Loucy (cell line): ENCODE measurements around the gene MTMR3.

ENCODE experiments used
- H2AFZ ChIP-seq: fragments of 200-600 bp; sonication (generic); 2 replicates; pipeline ENCODE4 v1.6.0; 2016; ENCODE audit warnings: antibody characterized with exemption, mild to moderate bottlenecking, low read length, moderate library complexity
- H3F3A ChIP-seq: fragments of 200-600 bp; 2 replicates; pipeline ENCODE4 v1.6.0; 2016; ENCODE audit warnings: antibody characterized with exemption, low read depth, mild to moderate bottlenecking
- H3K27me3 ChIP-seq: fragments of 200-600 bp; sonication (generic); 2 replicates; pipeline ENCODE4 v1.6.1; 2014; ENCODE audit warnings: low read length, mild to moderate bottlenecking; ENCODE audit not compliant: insufficient read depth, poor library complexity, severe bottlenecking
- H3K36me3 ChIP-seq: fragments of 200-600 bp; sonication (generic); 2 replicates; pipeline ENCODE4 v1.6.1; 2016; ENCODE audit warnings: low read length; ENCODE audit not compliant: insufficient read depth
- H3K4me1 ChIP-seq: fragments of 200-600 bp; sonication (generic); 2 replicates; pipeline ENCODE4 v1.5.1; 2014; ENCODE audit warnings: low read length, mild to moderate bottlenecking; ENCODE audit not compliant: insufficient read depth, poor library complexity, severe bottlenecking
- H3K4me2 ChIP-seq: fragments of 200-600 bp; sonication (generic); 2 replicates; pipeline ENCODE4 v1.6.0; 2014; ENCODE audit warnings: antibody characterized with exemption, low read length, low read depth, mild to moderate bottlenecking; ENCODE audit not compliant: poor library complexity, severe bottlenecking
- H3K4me3 ChIP-seq: fragments of 200-600 bp; sonication (generic); 2 replicates; pipeline ENCODE4 v1.5.1; 2014; ENCODE audit warnings: low read length, mild to moderate bottlenecking, mixed read lengths; ENCODE audit not compliant: poor library complexity, severe bottlenecking
- H3K79me2 ChIP-seq: fragments of 200-600 bp; sonication (generic); 2 replicates; pipeline ENCODE4 v1.6.1; 2014; ENCODE audit warnings: low read length; ENCODE audit not compliant: insufficient read depth
- H3K9ac ChIP-seq: fragments of 200-600 bp; sonication (generic); 2 replicates; pipeline ENCODE4 v1.6.0; 2014; ENCODE audit warnings: mild to moderate bottlenecking, low read depth, low read length, moderate library complexity; ENCODE audit not compliant: poor library complexity, severe bottlenecking
- H3K9me2 ChIP-seq: fragments of 200-600 bp; sonication (generic); replicated peaks from 2 replicates; pipeline ENCODE4 v1.6.1; 2016; ENCODE audit warnings: low read depth, low read length, mixed read lengths
- H3K9me3 ChIP-seq: fragments of 200-600 bp; sonication (generic); 2 replicates; pipeline ENCODE4 v1.6.1; 2014; ENCODE audit warnings: mild to moderate bottlenecking, antibody characterized with exemption, low read length, low read depth; ENCODE audit not compliant: insufficient read depth
- H4K20me1 ChIP-seq: fragments of 200-600 bp; sonication (generic); 2 replicates; pipeline ENCODE4 v1.6.0; 2014; ENCODE audit warnings: antibody characterized with exemption, low read length, mild to moderate bottlenecking; ENCODE audit not compliant: insufficient read depth, poor library complexity, severe bottlenecking
- CTCF ChIP-seq: fragments of 200-600 bp; sonication (generic); conservative IDR thresholded peaks from 2 replicates; pipeline ENCODE4 v1.5.1; 2014; ENCODE audit warnings: mild to moderate bottlenecking, antibody characterized with exemption, low read length
- EZH2phosphoT487 ChIP-seq: fragments of 200-600 bp; IDR thresholded peaks from 2 replicates; pipeline ENCODE4 v1.6.1; 2018; ENCODE audit warnings: antibody characterized with exemption, mild to moderate bottlenecking, moderate library complexity, borderline replicate concordance

MTMR3 gene

GRCh38 chr22:29979777-29980321 is 96.9 kb downstream of the MTMR3 start:
- Histone ChIP-seq H3F3A (no peaks in the 10 kb centered on the region), H3K79me2 (no peaks in the 10 kb centered on the region), H3K27me3 (no peaks in the 10 kb centered on the region), H4K20me1 (no peaks in the 10 kb centered on the region), H3K4me2 (no peak overlapping the region), H3K4me3 (no peak overlapping the region), H3K9me3 (no peaks in the 10 kb centered on the region), H3K9ac (no peak overlapping the region), H3K9me2 (no peaks in the 10 kb centered on the region), H3K36me3 (peaks cover 28% of the 10 kb centered on the region), H2AFZ (no peak overlapping the region), H3K4me1 (no peaks in the 10 kb centered on the region)
- TF ChIP-seq EZH2phosphoT487 (no peak), CTCF (no peak)

GRCh38 chr22:29983296-29983917 is 100.4 kb downstream of the MTMR3 start:
- Histone ChIP-seq H3K9me2 (no peaks in the 10 kb centered on the region), H3K4me1 (no peaks in the 10 kb centered on the region), H3K9ac (no peak overlapping the region), H2AFZ (no peak overlapping the region), H3K9me3 (no peaks in the 10 kb centered on the region), H3F3A (no peaks in the 10 kb centered on the region), H3K79me2 (no peaks in the 10 kb centered on the region), H3K27me3 (no peaks in the 10 kb centered on the region), H3K36me3 (peaks cover 28% of the 10 kb centered on the region), H4K20me1 (no peaks in the 10 kb centered on the region), H3K4me3 (no peak overlapping the region), H3K4me2 (no peak overlapping the region)
- TF ChIP-seq CTCF = no peak

GRCh38 chr22:29985912-29986311 is 102.9 kb downstream of the MTMR3 start:
- H3K9ac ChIP-seq = no peak overlapping the region
- no peaks in the 10 kb centered on the region for H3F3A ChIP-seq
- H2AFZ ChIP-seq = no peak overlapping the region
- no peak overlapping the region for H3K4me3 ChIP-seq
- no peaks in the 10 kb centered on the region for H3K9me3 ChIP-seq
- H3K9me2 ChIP-seq = no peaks in the 10 kb centered on the region
- TF ChIP-seq EZH2phosphoT487 (no peak), CTCF (no peak)
- no peaks in the 10 kb centered on the region for H3K79me2 ChIP-seq
- peaks cover 18% of the 10 kb centered on the region; the same call in 1 of the 2 replicates for H3K36me3 ChIP-seq
- no peak overlapping the region for H3K4me2 ChIP-seq
- H3K27me3 ChIP-seq = no peaks in the 10 kb centered on the region
- H3K4me1 ChIP-seq = no peaks in the 10 kb centered on the region
- no peaks in the 10 kb centered on the region for H4K20me1 ChIP-seq
